Right renal cortex interstitium (tissue), 3 donors: ENCODE measurements around the gene SDK2. TPM values are rescaled to one million over a fixed set of nuclear protein-coding genes. Genes with fewer than 3 reads are reported as not detected.
"Not testable (repeated sequence)": the region's sequence is repeated elsewhere in the genome, so short reads cannot be mapped to it uniquely, and the experiment has no call there.

Experiments used
- DNase-seq, 3 donors: peaks; one replicate each; pipeline ENCODE4 v3.0.0-alpha.2; 2013; ENCODE audit warnings: low read depth in 3 of 3, low spot score in 2 of 3
- polyA plus RNA-seq, 3 donors: library from polyadenylated mRNA; unstranded; fragments of 120-200 nt; gene quantifications; one replicate each; pipeline ENCODE4 v1.2.1, GENCODE V29; 2013; ENCODE audit not compliant: insufficient read length in 3 of 3

The SDK2 gene
- polyA plus RNA-seq, 3 donors: 7.7 to 8.4 (median 8.3) TPM

GRCh38 chr17:73313526-73314127 is 330.6 kb downstream of the SDK2 start:
- DNase-seq: no peak

DNA sequence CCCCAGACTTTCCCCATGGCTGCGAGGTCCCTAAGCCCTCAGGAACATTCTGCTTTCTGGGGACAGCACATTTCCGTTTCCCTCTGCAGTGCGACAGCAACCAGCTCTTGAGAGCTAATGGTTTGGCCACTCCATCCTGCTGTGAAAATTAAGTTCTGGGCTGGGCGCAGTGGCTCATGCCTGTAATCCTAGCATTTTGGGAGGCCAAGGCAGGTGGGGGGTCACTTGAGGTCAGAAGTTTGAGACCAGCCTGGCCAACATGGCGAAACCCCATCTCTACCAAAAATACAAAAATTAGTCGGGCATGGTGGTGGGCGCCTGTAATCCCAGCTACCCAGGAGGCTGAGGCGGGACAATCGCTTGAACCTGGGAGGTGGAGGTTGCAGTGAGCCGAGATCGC is 331.4 kb downstream of the SDK2 start:
- not testable (repeated sequence) for DNase-seq

DNA sequence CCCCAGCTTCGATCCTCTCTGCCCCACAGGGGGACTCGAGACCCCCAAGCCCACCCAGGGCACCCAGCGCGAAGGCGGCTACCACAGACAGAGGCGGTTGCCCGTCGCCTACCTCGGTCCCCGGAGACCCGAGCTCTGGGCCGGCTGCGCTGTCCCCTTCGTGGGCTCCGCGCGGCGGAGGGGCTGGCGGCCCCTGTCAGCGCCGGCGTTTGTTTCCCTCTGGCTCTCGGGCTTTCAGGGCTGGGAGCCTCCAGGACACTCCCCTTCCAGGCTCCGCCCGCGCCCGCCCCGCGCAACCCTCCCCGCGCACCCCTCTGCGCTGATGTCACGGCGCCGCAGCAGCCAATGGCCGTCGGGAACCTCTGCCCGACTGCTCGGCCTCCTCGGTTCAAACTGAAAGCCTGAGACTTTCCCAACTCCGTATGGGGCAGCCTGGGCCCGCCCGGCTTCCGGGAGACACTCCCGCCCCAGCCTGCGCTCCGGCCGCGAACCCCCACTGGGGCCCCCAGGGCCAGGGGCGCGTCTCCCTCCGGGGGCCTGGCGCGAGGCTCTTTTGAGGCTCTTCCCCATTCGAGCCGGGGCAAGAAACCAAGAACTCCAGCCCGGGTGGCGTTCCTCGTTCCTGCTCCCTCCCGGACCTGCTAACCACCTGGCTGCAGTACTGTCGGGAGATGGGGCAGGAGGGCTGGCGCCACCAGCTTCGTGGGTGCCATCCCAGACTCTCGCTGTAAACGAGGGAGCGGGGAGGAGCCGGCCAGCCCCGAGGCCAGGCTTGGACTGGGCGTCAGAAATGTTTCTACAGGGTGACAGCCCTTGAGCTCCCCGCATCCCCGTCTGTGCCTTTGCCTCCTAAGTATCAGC is 332.2 kb downstream of the SDK2 start, which contains the start of gene CDC42EP4:
CDC42EP4 (minus strand) TSS at position 221 of the 861 bp plus-strand sequence. CDS start 25,501 bp downstream, outside the sequence.
- peak in 2 of 3 donors; percentile 83 to 85 for DNase-seq

DNA sequence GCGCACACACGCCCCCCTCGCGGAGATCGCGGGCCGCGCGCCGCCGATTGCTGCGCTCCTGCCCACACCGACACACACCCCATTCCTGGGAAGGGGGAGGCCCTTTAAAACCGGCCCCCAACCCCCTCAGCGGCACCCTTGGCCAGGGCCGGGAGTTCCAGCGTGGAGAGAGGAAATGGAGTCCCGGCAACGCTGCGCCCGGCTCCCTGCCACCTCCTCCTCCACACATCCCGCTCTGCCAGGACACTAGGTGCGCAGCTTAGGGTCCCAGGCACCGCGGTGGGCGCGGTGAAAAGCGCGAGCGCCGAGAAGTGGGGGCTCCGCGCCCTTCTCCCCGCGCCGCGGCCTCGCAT is 332.8 kb downstream of the SDK2 start:
- no peak for DNase-seq

- no peak for DNase-seq
These were observed 334.3 kb downstream of the SDK2 start for GRCh38 chr17:73309727-73310596.

DNA sequence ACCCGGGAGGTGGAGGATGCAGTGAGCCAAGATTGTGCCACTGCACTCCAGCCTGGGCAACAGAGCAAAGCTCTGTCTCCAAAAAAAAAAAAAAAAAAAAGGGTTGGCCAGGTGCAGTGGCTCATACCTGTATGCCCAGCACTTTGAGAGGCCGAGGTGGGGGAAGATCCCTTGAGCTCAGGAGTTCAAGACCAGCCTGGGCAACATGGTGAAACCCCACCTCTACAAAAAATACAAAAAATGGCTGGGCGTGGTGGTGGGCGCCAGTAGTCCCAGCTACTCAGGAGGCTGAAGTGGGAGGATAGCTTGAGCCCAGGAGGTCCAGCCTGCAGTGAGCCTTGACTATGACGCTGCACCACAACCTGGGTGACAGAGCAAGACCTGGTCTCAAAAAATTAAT is 335.3 kb downstream of the SDK2 start:
- not testable (repeated sequence) for DNase-seq

DNA sequence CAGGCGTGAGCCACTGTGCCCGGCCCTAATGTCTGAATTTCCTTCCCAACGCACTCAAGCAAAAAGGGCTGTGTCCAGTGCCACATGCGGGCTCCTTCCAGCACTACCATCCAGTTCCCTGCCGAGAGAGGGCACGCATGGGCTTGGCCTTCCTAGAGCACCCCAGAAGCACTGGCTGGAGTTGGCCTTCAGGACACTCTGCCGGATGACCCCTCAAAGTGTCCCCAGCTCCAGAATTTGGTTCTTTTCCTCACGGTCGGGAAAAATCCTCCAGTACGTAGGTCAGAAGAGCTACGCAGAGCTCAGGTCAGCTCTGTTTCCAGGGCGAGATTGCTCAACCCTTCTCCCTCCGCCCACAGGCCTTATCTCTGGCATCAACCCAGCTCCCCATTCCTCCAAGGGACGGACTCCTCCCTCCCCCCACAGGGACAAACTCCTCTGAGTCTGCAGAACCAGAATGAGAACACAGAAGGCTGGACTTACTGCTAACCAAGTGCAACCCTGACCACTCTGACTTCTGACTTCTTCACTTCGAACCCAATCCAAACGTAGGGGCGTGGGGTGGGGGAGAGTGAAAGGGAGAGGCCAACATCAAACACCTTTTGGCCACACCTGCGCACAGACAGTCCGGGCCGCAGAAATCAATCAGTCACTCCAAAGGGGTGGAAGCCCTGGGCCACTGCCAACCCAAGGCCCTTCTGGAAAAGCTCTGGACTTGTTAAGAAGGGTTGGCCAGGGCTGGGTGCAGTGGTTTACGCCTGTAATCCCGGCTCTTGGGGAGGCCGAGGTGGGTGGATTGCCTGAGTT is 336.0 kb downstream of the SDK2 start:
- DNase-seq: no peak

DNA sequence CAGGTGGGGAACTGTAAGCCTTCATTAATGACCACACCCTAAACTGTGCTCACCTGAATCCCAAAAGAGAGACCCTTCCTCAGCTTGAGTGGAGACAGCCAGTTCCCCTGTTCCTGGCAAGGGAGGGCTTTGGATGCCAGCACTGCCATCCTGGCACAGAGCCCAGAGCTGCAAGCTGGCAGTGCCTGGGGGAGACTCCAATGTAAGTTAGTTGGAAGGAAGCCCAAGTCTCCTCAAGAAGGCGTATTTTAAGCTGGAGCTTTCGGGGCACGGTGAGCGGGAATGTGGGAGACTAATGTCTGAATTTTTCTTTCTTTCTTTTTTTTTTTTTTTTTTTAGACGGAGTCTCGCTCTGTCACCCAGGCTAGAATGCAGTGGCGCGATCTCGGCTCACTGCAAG is 337.1 kb downstream of the SDK2 start:
- no peak for DNase-seq

- no peak for DNase-seq
These were observed 338.1 kb downstream of the SDK2 start for GRCh38 chr17:73305845-73306836.

- DNase-seq: no peak
These were observed 339.1 kb downstream of the SDK2 start for GRCh38 chr17:73304971-73305812.

DNA sequence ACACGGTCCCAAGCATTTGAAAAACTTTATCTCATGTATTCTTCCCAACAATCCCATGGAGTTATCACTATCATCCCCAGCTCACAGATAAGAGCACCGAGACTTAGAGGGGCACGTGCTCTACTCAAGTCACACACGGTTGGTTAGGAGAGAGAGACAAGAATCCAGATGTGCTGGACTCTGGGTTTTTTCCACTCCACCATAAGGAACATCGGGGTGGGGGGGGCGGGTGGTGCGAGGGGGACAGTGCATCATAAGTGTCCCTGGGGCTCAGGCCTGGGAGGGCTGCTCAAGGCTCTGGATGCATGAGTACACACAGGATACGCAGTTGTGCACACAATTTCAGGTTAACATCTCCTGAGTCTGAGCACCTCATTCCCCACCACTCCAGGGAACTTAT is 339.8 kb downstream of the SDK2 start:
- DNase-seq: no peak

DNA sequence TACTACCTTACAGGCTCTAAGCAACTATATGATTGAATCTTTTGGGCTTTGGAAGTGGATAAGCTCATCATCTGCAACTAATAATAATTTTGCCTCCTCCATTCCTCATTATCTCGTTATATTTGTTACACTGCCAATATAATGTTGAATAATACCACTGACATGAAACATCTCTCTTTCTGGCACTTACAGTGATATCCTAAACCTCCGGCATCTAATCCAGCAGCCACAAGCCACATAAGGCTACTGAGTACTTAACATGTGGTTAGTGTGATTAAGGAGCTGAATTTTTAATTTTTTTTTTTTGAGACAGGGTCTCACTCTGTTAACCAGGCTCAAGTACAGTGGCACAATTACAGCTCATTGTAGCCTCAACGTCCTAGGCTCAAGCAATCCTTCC is 342.1 kb downstream of the SDK2 start:
- DNase-seq: no peak

DNA sequence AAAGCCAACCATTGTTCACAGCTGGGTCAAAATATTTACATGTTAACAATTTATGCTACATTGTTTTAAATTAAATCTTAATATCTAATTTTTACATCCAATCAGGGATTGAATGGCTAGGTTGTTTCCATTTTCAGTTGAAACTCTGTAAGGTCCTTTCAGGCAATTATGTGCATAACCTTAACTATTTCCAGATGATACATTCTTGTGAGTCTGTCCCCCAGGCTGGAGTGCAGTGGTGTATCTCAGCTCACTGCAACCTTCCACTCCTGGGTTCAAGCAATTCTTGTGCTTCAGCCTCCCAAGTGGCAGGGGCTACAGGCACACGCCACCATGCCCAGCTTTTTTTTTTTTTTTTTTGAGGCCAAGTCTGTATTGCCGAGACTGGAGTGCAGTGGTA is 342.9 kb downstream of the SDK2 start:
- no peak for DNase-seq

- DNase-seq: no peak
These were observed 343.9 kb downstream of the SDK2 start for GRCh38 chr17:73300392-73300791.

DNA sequence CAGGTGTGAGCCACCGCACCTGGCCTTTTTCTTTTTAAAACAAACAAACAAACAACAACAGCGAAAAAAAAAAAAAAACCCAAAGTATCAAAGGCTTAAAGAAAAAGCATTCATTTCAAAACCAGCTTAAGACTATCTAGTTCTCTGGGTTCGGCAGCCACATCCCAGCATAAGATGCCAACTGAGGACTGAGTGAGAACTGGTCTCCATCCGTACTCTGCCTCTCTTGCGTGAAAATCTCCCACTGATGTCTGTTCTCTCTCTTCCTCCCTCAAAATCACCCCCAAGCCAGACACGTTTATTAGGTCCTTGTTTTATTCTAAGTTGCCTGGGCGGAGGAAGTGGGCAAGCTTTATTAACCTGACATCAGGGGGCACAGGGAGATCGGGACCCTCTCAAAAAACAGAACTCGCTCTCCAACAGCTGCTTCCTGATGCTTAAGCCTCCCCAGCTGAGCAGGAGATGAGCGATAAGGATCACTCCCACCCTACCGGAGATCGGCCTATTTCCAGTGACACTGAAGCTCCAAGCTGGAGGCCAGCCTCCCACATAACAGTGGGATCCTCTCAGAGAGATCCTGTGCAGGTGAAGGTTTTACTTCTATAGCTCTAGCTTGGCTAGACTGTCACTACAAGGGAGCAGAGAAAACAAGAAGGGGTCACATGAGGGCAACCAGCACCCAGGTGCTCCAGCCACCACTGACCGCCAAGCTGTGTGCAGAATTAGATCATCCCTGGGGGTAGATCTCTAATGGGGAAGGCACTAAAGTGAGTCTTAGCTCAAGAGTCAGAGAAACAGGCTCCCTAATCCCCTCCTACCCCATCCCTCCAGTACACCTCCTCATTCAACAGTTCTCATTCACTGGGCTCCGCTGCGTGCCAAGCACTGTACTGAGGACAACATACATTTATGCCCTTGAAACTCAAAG is 346.0 kb downstream of the SDK2 start:
- DNase-seq: no peak

DNA sequence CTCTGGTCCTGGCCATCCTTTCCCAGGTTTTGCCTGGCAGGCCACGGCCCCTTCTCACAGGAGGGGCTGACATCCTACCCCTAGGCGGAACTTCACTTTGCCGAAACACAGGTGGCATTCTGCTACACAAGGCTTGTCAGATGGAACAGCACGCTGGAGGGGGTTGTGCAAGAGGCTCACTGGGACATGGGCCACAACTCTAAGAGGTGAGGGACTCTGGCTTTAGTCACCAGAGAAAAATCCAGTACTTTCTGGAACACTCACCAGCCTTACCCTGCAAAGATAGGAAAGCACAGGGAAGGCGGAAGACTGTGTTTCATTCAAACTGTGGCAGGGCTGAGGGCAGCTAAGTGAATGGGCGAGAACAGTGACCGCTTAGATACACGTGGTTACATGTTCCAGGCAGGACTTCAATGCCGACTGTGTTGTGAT is 350.7 kb downstream of the SDK2 start:
- no peak for DNase-seq

GRCh38 chr17:73293031-73293430 is 351.2 kb downstream of the SDK2 start:
- no peak for DNase-seq
